Karpas-422 (cell line): Measurements from ENCODE around the gene NFATC4. TPM values are rescaled to one million over a fixed set of nuclear protein-coding genes. Genes with fewer than 3 reads are reported as not detected.

ENCODE experiments used
- DNase-seq: peaks from one replicate; pipeline ENCODE4 v3.0.0-alpha.2; 2015
- H2AFZ ChIP-seq: fragments of 200-600 bp; sonication (generic); 2 replicates; pipeline ENCODE4 v1.6.1; 2014; ENCODE audit warnings: antibody characterized with exemption, low read length, mixed read lengths
- H3K27ac ChIP-seq: fragments of 200-600 bp; sonication (generic); 2 replicates; pipeline ENCODE4 v1.5.1; 2014; ENCODE audit warnings: mild to moderate bottlenecking, low read length, moderate library complexity
- H3K27me3 ChIP-seq: fragments of 200-600 bp; sonication (generic); 2 replicates; pipeline ENCODE4 v1.6.1; 2014; ENCODE audit warnings: low read length, mixed read lengths
- H3K36me3 ChIP-seq: fragments of 200-600 bp; sonication (generic); 2 replicates; pipeline ENCODE4 v1.6.1; 2014; ENCODE audit warnings: low read length, mixed read lengths; ENCODE audit not compliant: insufficient read depth
- H3K4me1 ChIP-seq: fragments of 200-600 bp; sonication (generic); 2 replicates; pipeline ENCODE4 v1.6.1; 2014; ENCODE audit warnings: mild to moderate bottlenecking, low read length, mixed read lengths
- H3K4me2 ChIP-seq: fragments of 200-600 bp; sonication (generic); 2 replicates; pipeline ENCODE4 v1.6.1; 2014; ENCODE audit warnings: low read length, low read depth, mild to moderate bottlenecking; ENCODE audit not compliant: poor library complexity, severe bottlenecking
- H3K4me3 ChIP-seq: fragments of 200-600 bp; sonication (generic); 2 replicates; pipeline ENCODE4 v1.5.1; 2014; ENCODE audit warnings: mild to moderate bottlenecking, antibody characterized with exemption, low read length, mixed read lengths
- H3K79me2 ChIP-seq: fragments of 200-600 bp; sonication (generic); 2 replicates; pipeline ENCODE4 v1.6.1; 2014; ENCODE audit warnings: mild to moderate bottlenecking, low read length, mixed read lengths
- H3K9ac ChIP-seq: fragments of 200-600 bp; sonication (generic); 2 replicates; pipeline ENCODE4 v1.6.0; 2014; ENCODE audit warnings: low read length
- H3K9me2 ChIP-seq: fragments of 200-600 bp; sonication (generic), shearing (Covaris generic); replicated peaks from 2 replicates; pipeline ENCODE4 v1.6.0; 2014; ENCODE audit warnings: mild to moderate bottlenecking, low read length, moderate library complexity; ENCODE audit not compliant: insufficient read depth
- H3K9me3 ChIP-seq: fragments of 300-700, 200-600 bp; sonication (generic); 2 replicates; pipeline ENCODE4 v1.6.1; 2014; ENCODE audit warnings: low read length, mixed read lengths
- H4K20me1 ChIP-seq: fragments of 200-600 bp; sonication (generic); 2 replicates; pipeline ENCODE4 v1.6.1; 2014; ENCODE audit warnings: mild to moderate bottlenecking, antibody characterized with exemption, low read length, low read depth; ENCODE audit not compliant: insufficient read depth
- total RNA-seq: library from RNA; depleted of rRNA; stranded (reverse); fragments of >200 nt; shearing (Covaris generic); gene quantifications from 2 replicates; pipeline ENCODE4 v1.2.3, GENCODE V29; 2014; ENCODE audit warnings: low replicate concordance

The NFATC4 gene
- total RNA-seq, 1 experiment from 2014 or later: 19.9 TPM

GRCh38 chr14:24390701-24391468, 22.9 kb downstream of the NFATC4 start:
- Histone ChIP-seq H3K4me1 (peaks cover 8% of the 10 kb centered on the region), H4K20me1 (no peaks in the 10 kb centered on the region; the same call in 1 of the 2 replicates), H3K9me2 (no peaks in the 10 kb centered on the region), H3K4me2 (no peak overlapping the region), H3K4me3 (no peak overlapping the region), H3K9ac (no peak overlapping the region), H3K36me3 (no peaks in the 10 kb centered on the region), H3K27ac (no peak overlapping the region), H3K9me3 (no peaks in the 10 kb centered on the region), H3K27me3 (no peaks in the 10 kb centered on the region), H3K79me2 (no peaks in the 10 kb centered on the region), H2AFZ (no peak overlapping the region)
- no peak for DNase-seq

GRCh38 chr14:24392325-24393091, 24.5 kb downstream of the NFATC4 start:
- Histone ChIP-seq H3K9me2 (no peaks in the 10 kb centered on the region), H4K20me1 (no peaks in the 10 kb centered on the region; the same call in 1 of the 2 replicates), H3K9me3 (no peaks in the 10 kb centered on the region), H3K27me3 (no peaks in the 10 kb centered on the region; the same call in 1 of the 2 replicates), H3K4me2 (no peak overlapping the region), H3K79me2 (no peaks in the 10 kb centered on the region), H3K4me1 (peaks cover 8% of the 10 kb centered on the region), H3K4me3 (no peak overlapping the region), H3K36me3 (no peaks in the 10 kb centered on the region), H2AFZ (no peak overlapping the region), H3K27ac (no peak overlapping the region), H3K9ac (no peak overlapping the region)
- DNase-seq: no peak

GRCh38 chr14:24394275-24394674, 26.3 kb downstream of the NFATC4 start:
- no peaks in the 10 kb centered on the region; the same call in 1 of the 2 replicates for H3K27me3 ChIP-seq
- no peaks in the 10 kb centered on the region for H3K9me2 ChIP-seq
- no peaks in the 10 kb centered on the region for H3K79me2 ChIP-seq
- H3K36me3 ChIP-seq: no peaks in the 10 kb centered on the region
- H3K27ac ChIP-seq: no peak overlapping the region
- no peak overlapping the region for H3K4me2 ChIP-seq
- no peak overlapping the region for H3K4me3 ChIP-seq
- DNase-seq: no peak
- H3K9ac ChIP-seq: no peak overlapping the region
- no peaks in the 10 kb centered on the region; the same call in 1 of the 2 replicates for H4K20me1 ChIP-seq
- peaks cover 8% of the 10 kb centered on the region for H3K4me1 ChIP-seq
- no peaks in the 10 kb centered on the region for H3K9me3 ChIP-seq
- no peak overlapping the region for H2AFZ ChIP-seq

DNA sequence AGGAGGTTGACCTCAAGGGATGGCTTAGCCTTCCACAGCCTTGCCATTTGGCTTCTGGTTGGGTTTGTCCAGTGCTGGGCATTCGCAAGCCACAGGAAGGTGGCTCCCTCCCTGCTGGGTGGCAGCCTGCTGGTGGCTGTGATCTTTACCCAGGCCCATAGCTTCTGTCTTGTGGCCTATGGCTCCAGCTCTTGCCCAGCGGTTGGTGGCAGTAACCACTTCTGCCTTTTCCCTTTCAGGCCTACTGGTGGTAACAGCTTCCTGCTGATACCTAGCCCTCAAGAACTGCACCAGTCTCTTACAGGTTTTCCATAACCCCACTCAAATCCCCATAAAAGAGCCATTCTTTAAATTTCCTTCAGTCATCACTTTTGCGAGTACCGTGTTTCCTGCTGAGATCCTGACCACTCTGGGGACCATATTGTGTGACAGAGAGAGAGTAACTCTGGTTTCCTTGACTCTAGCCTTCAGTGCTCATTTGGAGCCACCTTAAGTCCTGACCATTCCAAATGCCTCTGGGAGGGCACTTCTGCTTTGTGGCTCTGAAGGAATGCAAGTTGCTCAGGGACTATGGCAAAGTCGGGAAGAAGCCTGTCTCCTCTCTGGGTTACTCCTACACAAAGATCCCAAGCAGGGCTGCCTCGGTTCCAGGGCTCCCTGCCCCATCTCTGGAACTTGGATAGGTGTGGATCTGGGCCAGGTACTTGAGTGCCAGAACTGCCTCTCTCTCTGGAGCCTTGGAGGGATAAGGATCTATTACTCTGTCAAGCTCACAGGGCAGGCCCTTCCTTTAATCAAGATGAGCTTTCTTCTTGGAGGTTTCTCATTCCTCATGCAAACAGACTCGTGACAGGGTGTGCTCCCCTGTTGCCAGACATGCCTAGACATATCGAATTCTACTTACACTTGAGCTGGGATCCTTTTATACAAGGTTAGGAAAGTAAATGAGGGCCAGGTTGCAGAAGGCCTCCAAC, 27.9 kb downstream of the NFATC4 start:
- H3K27ac ChIP-seq: no peak overlapping the region
- no peaks in the 10 kb centered on the region; the same call in 1 of the 2 replicates for H4K20me1 ChIP-seq

DNA sequence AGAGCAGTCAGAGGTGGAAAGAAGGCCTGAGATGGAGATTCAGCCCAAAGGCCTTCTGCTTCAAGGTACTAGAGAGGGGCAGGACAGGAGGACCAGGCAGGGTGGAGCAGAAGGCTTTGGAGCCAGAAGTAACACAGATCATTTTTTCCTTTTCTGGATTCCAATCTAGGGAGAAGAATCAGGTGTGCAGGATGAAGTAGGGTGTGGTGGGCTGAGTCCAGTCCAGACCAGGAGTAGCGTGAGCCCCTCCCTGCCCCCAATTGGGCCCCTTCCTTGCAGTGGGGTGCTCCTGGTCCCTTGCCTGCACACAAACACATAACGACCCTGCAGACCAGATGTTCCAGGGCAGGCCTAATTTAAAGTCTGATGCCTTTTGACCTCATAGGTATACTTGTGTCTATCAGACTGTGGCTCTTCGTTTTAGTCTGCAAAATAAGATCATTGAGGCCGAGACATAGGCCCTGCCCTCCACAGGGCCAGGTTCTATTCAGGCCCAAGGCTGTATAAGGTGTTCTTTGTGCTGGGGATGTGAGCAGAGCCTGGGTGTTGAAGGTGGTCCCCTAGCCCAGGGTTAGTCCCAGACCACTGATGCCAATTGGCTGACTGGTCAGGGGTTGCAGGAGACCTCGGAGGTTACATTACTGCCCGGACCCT, 29.8 kb downstream of the NFATC4 start:
- Histone ChIP-seq H3K4me2 (no peak overlapping the region), H4K20me1 (no peaks in the 10 kb centered on the region), H3K4me3 (no peak overlapping the region), H3K4me1 (peaks cover 5% of the 10 kb centered on the region), H3K27ac (no peak overlapping the region), H2AFZ (no peak overlapping the region), H3K79me2 (no peaks in the 10 kb centered on the region), H3K36me3 (no peaks in the 10 kb centered on the region), H3K9ac (no peak overlapping the region), H3K9me2 (no peaks in the 10 kb centered on the region), H3K27me3 (no peaks in the 10 kb centered on the region; the same call in 1 of the 2 replicates), H3K9me3 (no peaks in the 10 kb centered on the region)
- no peak for DNase-seq

More for the DNA sequence above, 27.9 kb downstream of the NFATC4 start:
- Histone ChIP-seq H3K9ac (no peak overlapping the region), H3K9me2 (no peaks in the 10 kb centered on the region), H3K4me2 (no peak overlapping the region), H3K4me1 (peaks cover 6% of the 10 kb centered on the region), H3K4me3 (no peak overlapping the region), H3K79me2 (no peaks in the 10 kb centered on the region), H3K9me3 (no peaks in the 10 kb centered on the region), H3K27me3 (no peaks in the 10 kb centered on the region; the same call in 1 of the 2 replicates), H3K36me3 (no peaks in the 10 kb centered on the region), H2AFZ (no peak overlapping the region)
- DNase-seq: peak; percentile 53

- peaks cover 5% of the 10 kb centered on the region for H3K4me1 ChIP-seq
- H3K27ac ChIP-seq: no peak overlapping the region
- H3K9ac ChIP-seq: no peak overlapping the region
- H3K27me3 ChIP-seq: no peaks in the 10 kb centered on the region; the same call in 1 of the 2 replicates
- no peaks in the 10 kb centered on the region for H3K9me2 ChIP-seq
- H3K9me3 ChIP-seq: no peaks in the 10 kb centered on the region
- H2AFZ ChIP-seq: no peak overlapping the region
- H3K79me2 ChIP-seq: no peaks in the 10 kb centered on the region
- H3K36me3 ChIP-seq: no peaks in the 10 kb centered on the region
- no peak overlapping the region for H3K4me2 ChIP-seq
- no peaks in the 10 kb centered on the region for H4K20me1 ChIP-seq
- no peak for DNase-seq
- H3K4me3 ChIP-seq: no peak overlapping the region
Observed at GRCh38 chr14:24398293-24398652, 30.3 kb downstream of the NFATC4 start.

DNA sequence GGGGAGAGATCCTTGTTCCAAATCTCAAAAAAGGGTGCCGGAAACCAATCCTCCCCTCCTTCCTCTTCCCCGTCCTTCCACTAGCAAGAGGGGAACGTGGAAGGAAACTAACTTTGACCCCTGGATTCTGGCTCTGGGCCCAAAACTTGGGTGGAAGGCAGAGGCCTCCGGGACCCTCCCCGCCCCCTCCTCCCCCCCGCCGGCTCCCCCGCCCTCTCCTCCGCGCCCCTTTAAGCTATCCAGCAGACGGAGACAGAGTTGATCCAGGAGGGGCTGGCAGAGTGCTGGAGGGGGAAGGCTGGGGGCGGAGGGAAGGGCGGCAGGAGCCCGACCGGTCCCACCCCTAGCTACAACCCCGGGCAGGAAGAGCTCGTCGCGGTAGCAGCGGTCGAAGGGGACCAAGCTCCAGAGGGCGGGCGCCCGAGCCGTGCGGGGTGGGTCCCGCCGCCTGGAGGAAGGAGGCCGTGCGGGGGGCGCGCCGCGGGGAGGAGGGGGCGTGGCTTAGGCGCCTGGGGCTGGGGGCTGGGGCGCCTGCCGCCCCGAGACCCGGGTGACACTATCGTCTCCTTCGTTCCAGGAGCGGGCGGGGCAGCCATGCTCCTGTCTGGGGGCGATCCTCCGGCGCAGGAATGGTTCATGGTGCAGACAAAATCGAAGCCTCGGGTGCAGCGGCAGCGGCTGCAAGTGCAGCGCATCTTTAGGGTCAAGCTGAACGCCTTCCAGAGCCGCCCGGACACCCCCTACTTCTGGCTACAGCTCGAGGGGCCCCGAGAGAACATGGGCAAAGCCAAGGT, 30.9 kb downstream of the NFATC4 start, which contains the start of gene NYNRIN:
Gene NYNRIN (plus strand): TSS at position 351 of the 794 bp plus-strand sequence. CDS start 244 bp downstream, at position 595.
- no peaks in the 10 kb centered on the region for H3K9me3 ChIP-seq
- no peak within 1 kb of the TSS for H3K4me2 ChIP-seq
- no peaks in the 10 kb centered on the region for H3K9me2 ChIP-seq
- no peak within 1 kb of the TSS for H3K27ac ChIP-seq
- DNase-seq: no peak
- peaks cover 1% of the 10 kb centered on the region for H3K4me1 ChIP-seq
- H3K9ac ChIP-seq: no peak within 1 kb of the TSS
- no peaks in the 10 kb centered on the region for H4K20me1 ChIP-seq
- no peak within 1 kb of the TSS for H2AFZ ChIP-seq
- H3K79me2 ChIP-seq: no peaks in the 10 kb centered on the region
- no peaks in the 10 kb centered on the region for H3K36me3 ChIP-seq
- no peaks in the 10 kb centered on the region; the same call in 1 of the 2 replicates for H3K27me3 ChIP-seq
- H3K4me3 ChIP-seq: no peak within 1 kb of the TSS
